HEK293T (cell line): ENCODE results near the gene PGBD5.

Experiments
- CTCF ChIA-PET: fragments of 350-600 bp; formaldehyde crosslinking; extraction: SDS; loops from one replicate; lab custom pipeline; 2021; ENCODE audit warnings: antibody characterized with exemption, inconsistent platforms; lab: Yijun Ruan, JAX
- POLR2A ChIA-PET: fragments of 350-600 bp; formaldehyde crosslinking; extraction: SDS; loops from one replicate; lab custom pipeline; 2020; ENCODE audit warnings: antibody characterized with exemption, inconsistent platforms; lab: Yijun Ruan, JAX
- DNase-seq: peaks from one replicate; pipeline ENCODE4 v3.0.0; 2012; ENCODE audit warnings: mixed read lengths; ENCODE audit errors: extremely low spot score
- ARNT ChIP-seq: fragments of 450-650 bp; IDR thresholded peaks from 2 replicates; pipeline ENCODE4 v1.6.1; 2017; ENCODE audit warnings: mild to moderate bottlenecking
- BHLHE40 ChIP-seq: fragments of 450-650 bp; IDR thresholded peaks from 2 replicates; pipeline ENCODE4 v1.6.1; 2016; ENCODE audit warnings: mild to moderate bottlenecking, moderate library complexity, borderline replicate concordance
- CTBP1 ChIP-seq: fragments of 450-650 bp; IDR thresholded peaks from 2 replicates; pipeline ENCODE4 v1.6.1; 2016; ENCODE audit warnings: borderline replicate concordance
- ELF4 ChIP-seq: fragments of 450-650 bp; IDR thresholded peaks from 2 replicates; pipeline ENCODE4 v1.6.1; 2017; ENCODE audit warnings: antibody characterized with exemption
- FOXA1 ChIP-seq: fragments of 450-650 bp; IDR thresholded peaks from 2 replicates; pipeline ENCODE4 v1.6.1; 2016; ENCODE audit warnings: mild to moderate bottlenecking
- FOXK2 ChIP-seq: fragments of 450-650 bp; IDR thresholded peaks from 2 replicates; pipeline ENCODE4 v1.6.1; 2016; ENCODE audit warnings: mild to moderate bottlenecking
- FOXM1 ChIP-seq: fragments of 450-650 bp; IDR thresholded peaks from 2 replicates; pipeline ENCODE4 v1.6.1; 2017; ENCODE audit warnings: mild to moderate bottlenecking, borderline replicate concordance
- HDGF ChIP-seq: fragments of 450-650 bp; IDR thresholded peaks from 2 replicates; pipeline ENCODE4 v1.6.1; 2017; ENCODE audit warnings: antibody characterized with exemption, borderline replicate concordance
- L3MBTL2 ChIP-seq: fragments of 450-650 bp; conservative IDR thresholded peaks from 2 replicates; pipeline ENCODE4 v1.6.1; 2016; ENCODE audit warnings: mild to moderate bottlenecking
- LEF1 ChIP-seq: fragments of 450-650 bp; IDR thresholded peaks from 2 replicates; pipeline ENCODE4 v1.6.1; 2017; ENCODE audit warnings: mild to moderate bottlenecking, borderline replicate concordance
- NFRKB ChIP-seq: fragments of 450-650 bp; IDR thresholded peaks from 2 replicates; pipeline ENCODE4 v1.6.1; 2016; ENCODE audit warnings: mild to moderate bottlenecking, moderate library complexity
- PKNOX1 ChIP-seq: fragments of 450-650 bp; IDR thresholded peaks from 2 replicates; pipeline ENCODE4 v1.6.1; 2016
- SP1 ChIP-seq: fragments of 450-650 bp; IDR thresholded peaks from 2 replicates; pipeline ENCODE4 v1.6.1; 2017
- SUZ12 ChIP-seq: fragments of 450-650 bp; IDR thresholded peaks from 2 replicates; pipeline ENCODE4 v1.6.1; 2016; ENCODE audit warnings: mild to moderate bottlenecking
- TARDBP ChIP-seq: fragments of 450-650 bp; IDR thresholded peaks from 2 replicates; pipeline ENCODE4 v1.6.1; 2016
- ZNF384 ChIP-seq: fragments of 450-650 bp; IDR thresholded peaks from 2 replicates; pipeline ENCODE4 v1.6.1; 2016

PGBD5 gene

GRCh38 chr1:230347896-230348295, 78.2 kb downstream of the PGBD5 start:
- POLR2A ChIA-PET, result no interaction called here
- TF ChIP-seq TARDBP (no peak), FOXM1 (no peak), FOXA1 (no peak), PKNOX1 (no peak), SP1 (no peak), CTBP1 (no peak), SUZ12 (no peak), ARNT (no peak)
- no peak for DNase-seq
- CTCF ChIA-PET, result interaction anchor here (0.5 kb wide), 2 partner anchors 9 to 63 kb away, joined by 3 read pairs; no protein-coding TSS in a partner anchor

GRCh38 chr1:230345139-230345885, 80.8 kb downstream of the PGBD5 start:
- TF ChIP-seq NFRKB, result no peak
- no peak for TF ChIP-seq SUZ12
- TF ChIP-seq CTBP1, result no peak
- no peak for TF ChIP-seq ELF4
- no peak for TF ChIP-seq BHLHE40
- no peak for TF ChIP-seq SP1
- TF ChIP-seq FOXK2, result no peak
- TF ChIP-seq FOXM1, result no peak
- no peak for TF ChIP-seq L3MBTL2
- no peak for TF ChIP-seq PKNOX1
- no peak for TF ChIP-seq HDGF
- no peak for TF ChIP-seq TARDBP
- no peak for TF ChIP-seq FOXA1
- TF ChIP-seq ARNT, result no peak
- TF ChIP-seq ZNF384, result no peak
- no peak for TF ChIP-seq LEF1
- ChIA-PET CTCF (no interaction called here), POLR2A (no interaction called here)
- DNase-seq, result no peak

GRCh38 chr1:230342699-230343098, 83.4 kb downstream of the PGBD5 start:
- TF ChIP-seq SUZ12 (no peak), CTBP1 (no peak), ARNT (no peak), ELF4 (no peak), FOXA1 (no peak), NFRKB (no peak), FOXM1 (no peak)
- CTCF ChIA-PET, result no interaction called here
- POLR2A ChIA-PET, result no interaction called here
- no peak for DNase-seq

GRCh38 chr1:230342019-230342418, 84.1 kb downstream of the PGBD5 start:
- ChIA-PET CTCF (no interaction called here), POLR2A (no interaction called here)
- TF ChIP-seq ELF4 (no peak), FOXK2 (no peak), BHLHE40 (no peak), HDGF (no peak), NFRKB (no peak), PKNOX1 (no peak), CTBP1 (no peak), ARNT (no peak), L3MBTL2 (no peak), SUZ12 (no peak), TARDBP (no peak), ZNF384 (no peak), SP1 (no peak), LEF1 (no peak), FOXA1 (no peak), FOXM1 (no peak)
- no peak for DNase-seq

GRCh38 chr1:230341162-230341546, 85.0 kb downstream of the PGBD5 start:
- POLR2A ChIA-PET, result no interaction called here
- TF ChIP-seq BHLHE40, result no peak
- no peak for TF ChIP-seq FOXA1
- TF ChIP-seq L3MBTL2, result no peak
- TF ChIP-seq ARNT, result no peak
- DNase-seq, result no peak
- CTCF ChIA-PET, result no interaction called here

GRCh38 chr1:230340526-230341161, 85.5 kb downstream of the PGBD5 start:
- CTCF ChIA-PET, result no interaction called here
- DNase-seq, result no peak
- TF ChIP-seq NFRKB (no peak), LEF1 (no peak)
- POLR2A ChIA-PET, result no interaction called here
